HG03457 (cell line): ENCODE measurements around the gene CROCC2.

Experiments used
- ATAC-seq: cut with Tn5 transposase; IDR thresholded peaks from one replicate; pipeline ENCODE4 v1.9.1; 2021; ENCODE audit warnings: moderate number of reproducible peaks; ENCODE audit not compliant: unreplicated experiment

CROCC2 gene

GRCh38 chr2:240891492-240892340 lies 14.4 kb upstream of the CROCC2 start:
- ATAC-seq, result no peak

GRCh38 chr2:240892356-240892755 lies 13.8 kb upstream of the CROCC2 start:
- ATAC-seq, result no peak

- ATAC-seq, result no peak
These were observed 13.2 kb upstream of the CROCC2 start for GRCh38 chr2:240892925-240893324.

DNA sequence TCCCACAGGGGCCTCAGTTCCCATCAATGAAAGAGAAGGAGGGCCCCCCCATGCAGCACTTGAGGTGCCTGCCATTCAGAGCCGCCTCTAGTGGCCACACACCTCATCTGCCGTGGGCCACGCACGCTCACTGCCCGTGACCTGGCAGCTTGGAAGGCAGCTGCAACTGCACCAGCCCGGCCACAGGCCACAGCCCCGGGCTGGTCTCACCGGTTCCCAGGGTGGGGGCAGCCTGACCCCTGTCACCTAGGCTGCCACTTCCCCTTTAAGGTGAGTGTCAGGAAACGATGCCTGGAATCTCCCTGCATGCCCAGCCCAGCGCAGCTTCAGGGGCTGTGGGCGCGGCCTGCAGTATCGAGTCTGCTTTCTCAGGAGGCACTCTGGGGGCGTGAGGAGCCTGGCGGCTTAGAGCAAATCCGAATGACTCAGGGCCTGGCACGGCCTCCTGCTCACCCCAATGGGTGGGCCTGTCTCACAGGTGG lies 12.7 kb upstream of the CROCC2 start:
- no peak for ATAC-seq

- no peak for ATAC-seq
These were observed 12.1 kb upstream of the CROCC2 start for GRCh38 chr2:240894006-240894405.

- ATAC-seq, result no peak
These were observed 11.1 kb upstream of the CROCC2 start for GRCh38 chr2:240894836-240895558.

DNA sequence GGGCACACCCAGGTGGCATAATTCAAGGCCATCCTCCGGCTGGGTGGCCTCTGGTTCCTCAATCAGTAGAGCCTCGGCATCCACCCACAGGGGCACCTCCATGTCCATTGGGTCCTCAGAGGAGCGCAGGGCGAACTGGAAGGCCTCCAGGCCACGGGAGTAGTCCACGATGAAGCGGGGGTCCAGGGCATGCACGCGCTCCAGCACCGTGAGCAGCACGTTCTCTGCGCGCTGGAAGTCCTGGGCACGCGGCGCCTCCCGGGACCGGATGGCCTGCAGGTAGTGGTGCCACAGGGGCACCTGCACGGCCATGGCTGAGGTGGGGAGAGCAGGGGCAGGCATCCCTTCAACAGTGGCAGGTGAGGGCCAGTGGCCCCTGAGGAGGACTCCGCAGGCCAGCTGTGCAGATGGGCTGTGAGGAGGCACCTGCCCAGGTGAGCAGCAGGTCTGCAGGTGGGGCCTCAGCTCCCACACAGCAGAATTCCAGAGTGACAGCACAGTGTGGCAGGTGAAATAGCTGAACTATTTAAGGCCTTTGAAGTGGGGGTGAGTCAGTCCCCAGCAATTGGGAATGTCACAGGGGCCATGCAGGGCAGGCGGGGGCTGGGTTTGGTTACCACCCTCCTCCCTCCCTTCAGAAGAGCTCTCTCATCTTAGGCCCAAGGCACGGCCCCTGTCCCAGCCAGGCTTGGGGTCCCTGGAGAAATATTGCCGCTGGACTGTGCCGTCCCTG lies 10.3 kb upstream of the CROCC2 start, which contains the start of gene MAB21L4:
Gene MAB21L4 (minus strand): TSS at position 501 of the 733 bp plus-strand sequence. CDS start 159 bp downstream, at position 342.
- ATAC-seq, result no peak

GRCh38 chr2:240896394-240896793 lies 9.7 kb upstream of the CROCC2 start:
- no peak for ATAC-seq

- no peak for ATAC-seq
These were observed 9.1 kb upstream of the CROCC2 start for GRCh38 chr2:240896871-240897692.

GRCh38 chr2:240898108-240898730 lies 7.9 kb upstream of the CROCC2 start:
- ATAC-seq, result no peak

DNA sequence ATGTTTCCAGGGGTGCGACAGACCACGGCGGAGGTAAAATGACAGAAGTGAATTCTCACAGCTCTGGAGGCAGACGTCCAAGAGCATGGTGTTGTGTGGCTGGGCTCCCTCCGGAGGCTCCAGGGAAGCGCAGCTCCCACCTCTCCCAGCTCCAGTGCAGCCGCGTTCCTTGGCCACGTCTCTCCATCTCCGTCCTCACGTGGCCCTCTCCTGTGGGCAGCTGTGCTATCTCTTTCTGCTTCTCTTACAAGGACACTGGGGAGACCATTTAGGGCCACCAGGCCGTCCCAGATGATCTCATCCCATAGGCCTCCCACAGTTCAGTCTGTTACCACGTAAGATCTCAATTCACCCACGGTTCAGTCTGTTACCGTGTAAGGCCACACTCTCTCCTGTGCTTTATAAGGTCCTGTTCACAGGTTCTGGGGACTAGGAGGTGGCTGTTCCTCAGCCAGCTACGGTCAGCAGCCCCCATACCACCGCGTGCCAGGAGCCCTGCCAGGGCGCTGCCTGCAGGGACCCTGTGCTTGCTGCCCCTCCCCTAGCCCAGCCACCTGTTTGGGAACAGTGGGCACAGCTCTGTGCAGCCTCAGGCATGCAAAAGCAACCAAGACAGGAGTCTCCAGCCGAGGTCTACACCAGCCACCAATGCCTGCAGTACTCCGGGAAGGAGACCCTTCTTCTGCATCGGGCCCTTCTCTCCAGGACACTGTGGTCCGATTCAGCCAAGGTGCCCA lies 7.2 kb upstream of the CROCC2 start:
- ATAC-seq, result no peak

- ATAC-seq, result no peak
These were observed 6.7 kb upstream of the CROCC2 start for GRCh38 chr2:240899468-240899865.

- no peak for ATAC-seq
These were observed 5.8 kb upstream of the CROCC2 start for GRCh38 chr2:240900141-240900860.

- no peak for ATAC-seq
These were observed 4.0 kb upstream of the CROCC2 start for GRCh38 chr2:240901986-240902614.

GRCh38 chr2:240902615-240903041 lies 3.5 kb upstream of the CROCC2 start:
- ATAC-seq, result no peak

GRCh38 chr2:240903191-240904060 lies 2.7 kb upstream of the CROCC2 start:
- no peak for ATAC-seq
